WERI-Rb-1 (cell line): ENCODE data around the gene TMCC2.
A peak's percentile ranks its signal among the peaks of the same experiment; 100 is the strongest.

Source experiments
- DNase-seq: peaks from one replicate; pipeline ENCODE4 v3.0.0-alpha.2; 2020
- H3K27ac ChIP-seq: fragments of 250-450 bp; sonication (Bioruptor Pico); 2 replicates; pipeline ENCODE4 v1.5.1; 2020; ENCODE audit warnings: mild to moderate bottlenecking, moderate library complexity
- H3K27me3 ChIP-seq: fragments of 250-450 bp; sonication (Bioruptor Pico); 2 replicates; pipeline ENCODE4 v1.5.1; 2021; ENCODE audit warnings: mild to moderate bottlenecking, low read depth, moderate library complexity; ENCODE audit not compliant: insufficient read depth, severe bottlenecking
- H3K36me3 ChIP-seq: fragments of 250-450 bp; sonication (Bioruptor Pico); 2 replicates; pipeline ENCODE4 v1.5.1; 2020; ENCODE audit warnings: mild to moderate bottlenecking, moderate library complexity
- H3K4me3 ChIP-seq: 2 replicates; pipeline ENCODE4 v1.5.1; 2011; ENCODE audit warnings: low read depth, mild to moderate bottlenecking, control low read depth, low read length
- H3K9me3 ChIP-seq: fragments of 250-450 bp; sonication (Bioruptor Pico); 2 replicates; pipeline ENCODE4 v1.5.1; 2021; ENCODE audit warnings: mild to moderate bottlenecking, moderate library complexity; ENCODE audit not compliant: severe bottlenecking
- CTCF ChIP-seq: IDR thresholded peaks from 2 replicates; pipeline ENCODE4 v1.5.1; 2011; ENCODE audit warnings: low read depth, mild to moderate bottlenecking, control low read depth, inconsistent platforms, low read length

TMCC2 gene

GRCh38 chr1:205318231-205318991 is 90.7 kb downstream of the TMCC2 start:
- no peak overlapping the region for H3K4me3 ChIP-seq

GRCh38 chr1:205319081-205320018 is 91.6 kb downstream of the TMCC2 start:
- H3K27ac ChIP-seq, result no peak overlapping the region
- H3K4me3 ChIP-seq, result no peak overlapping the region
- no peaks in the 10 kb centered on the region for H3K27me3 ChIP-seq
- no peak for TF ChIP-seq CTCF
- DNase-seq, result no peak
- H3K9me3 ChIP-seq, result no peaks in the 10 kb centered on the region
- no peaks in the 10 kb centered on the region for H3K36me3 ChIP-seq

More at GRCh38 chr1:205318231-205318991, 90.7 kb downstream of the TMCC2 start:
- Histone ChIP-seq H3K27ac (no peak overlapping the region), H3K27me3 (no peaks in the 10 kb centered on the region), H3K9me3 (no peaks in the 10 kb centered on the region), H3K36me3 (no peaks in the 10 kb centered on the region)
- no peak for TF ChIP-seq CTCF
- DNase-seq, result no peak

GRCh38 chr1:205321162-205321958 is 93.6 kb downstream of the TMCC2 start, which contains the start of gene NUAK2:
TSS of gene NUAK2 (minus strand) at chr1:205321745. CDS start at chr1:205321628, 117 bp downstream.
- H3K4me3 ChIP-seq, result peak within 1 kb of the TSS; percentile 69
- H3K36me3 ChIP-seq, result no peaks in the 10 kb centered on the region
- H3K27ac ChIP-seq, result peak within 1 kb of the TSS; percentile 56
- no peaks in the 10 kb centered on the region for H3K9me3 ChIP-seq
- peak; percentile 100 for DNase-seq
- peak; percentile 69 for TF ChIP-seq CTCF
- no peaks in the 10 kb centered on the region for H3K27me3 ChIP-seq

GRCh38 chr1:205321959-205322283 is 94.2 kb downstream of the TMCC2 start:
- no peaks in the 10 kb centered on the region for H3K9me3 ChIP-seq
- peak overlapping the region; percentile 69 for H3K4me3 ChIP-seq
- DNase-seq, result no peak
- no peaks in the 10 kb centered on the region for H3K27me3 ChIP-seq
- no peak for TF ChIP-seq CTCF
- H3K36me3 ChIP-seq, result no peaks in the 10 kb centered on the region
- H3K27ac ChIP-seq, result no peak overlapping the region
